HG03565 (cell line): Measurements from ENCODE around the gene LRRC4.

Source experiments
- ATAC-seq: cut with Tn5 transposase; IDR thresholded peaks from one replicate; pipeline ENCODE4 v1.9.1; 2021; ENCODE audit warnings: mild to moderate bottlenecking, moderate library complexity; ENCODE audit not compliant: unreplicated experiment

LRRC4 gene

DNA sequence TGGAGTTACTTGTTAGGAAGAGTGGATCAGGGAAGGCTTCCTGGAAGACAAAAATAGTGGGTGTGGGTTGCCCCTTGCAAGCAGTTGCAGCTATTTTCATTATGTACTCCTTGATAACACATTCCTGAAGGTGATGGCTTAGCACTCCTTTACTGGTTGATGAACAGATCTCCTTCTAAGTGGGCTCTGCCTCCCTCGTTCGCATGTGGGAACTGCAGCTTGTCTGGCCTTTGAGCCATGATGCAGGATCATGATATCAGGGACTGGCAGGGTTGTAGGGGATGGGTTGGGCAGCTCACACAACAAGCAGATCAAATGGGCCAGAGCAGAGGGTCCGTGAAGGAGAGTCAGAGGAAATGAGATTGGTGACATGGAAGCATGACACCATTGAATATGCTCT is 28.8 kb upstream of the LRRC4 start:
- no peak for ATAC-seq

DNA sequence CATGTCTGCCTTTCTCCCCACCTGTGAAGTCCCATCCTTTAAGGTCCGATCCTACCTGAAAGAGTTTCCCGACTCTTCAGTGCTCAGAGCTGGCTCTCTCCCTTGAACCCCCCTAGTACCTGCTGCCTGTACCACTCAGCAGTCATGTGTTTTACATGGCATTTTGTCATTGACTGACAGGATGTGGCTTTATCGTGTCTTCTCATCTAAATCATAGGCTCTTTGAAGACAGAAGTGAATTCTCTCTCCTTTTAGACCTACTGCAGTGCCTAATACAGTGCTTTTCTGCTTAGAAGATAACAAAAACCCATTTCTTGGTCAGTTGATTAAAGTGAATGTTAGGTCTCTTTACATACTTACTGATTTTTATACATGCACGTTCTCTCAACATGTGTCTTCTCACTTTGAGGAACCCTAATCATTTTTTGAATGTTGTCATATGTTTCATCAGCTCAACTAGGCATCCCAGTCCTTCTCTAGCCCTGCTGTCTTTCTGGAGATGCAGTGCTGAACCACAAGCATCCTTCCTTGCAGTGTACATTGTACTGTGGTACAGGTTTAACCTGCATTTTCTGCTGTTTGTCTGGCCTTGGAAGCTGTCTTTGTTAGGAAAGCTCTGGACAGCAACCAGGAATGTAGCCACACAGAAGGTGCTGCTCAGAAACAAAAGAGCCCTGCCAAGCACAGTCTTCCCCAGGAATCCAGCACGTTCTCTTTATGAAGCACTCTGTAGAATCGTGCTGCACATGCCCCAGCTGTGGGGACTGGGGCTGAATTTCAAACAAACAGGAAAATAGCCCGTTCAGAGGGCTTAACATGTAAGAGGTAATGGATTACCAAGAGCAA is 28.1 kb upstream of the LRRC4 start:
- no peak for ATAC-seq

DNA sequence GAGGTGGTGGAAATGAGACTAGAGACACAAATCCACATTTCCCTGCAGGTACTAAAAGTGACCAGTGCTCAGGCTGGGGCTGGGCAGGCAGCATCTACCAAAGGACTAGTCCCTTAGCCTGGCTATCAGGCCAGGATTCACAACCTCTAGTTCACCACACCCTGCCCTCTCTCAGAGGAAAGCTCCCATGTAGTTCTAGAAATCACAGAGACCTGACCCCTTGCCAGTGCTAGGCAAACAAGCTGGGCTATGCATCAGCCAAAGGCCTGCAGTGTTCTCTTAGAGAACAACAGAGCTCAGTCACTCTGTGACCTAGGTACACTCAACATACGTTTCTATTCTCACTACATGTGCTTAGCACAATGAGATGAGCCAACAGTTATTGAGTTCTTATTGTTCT is 26.7 kb upstream of the LRRC4 start:
- ATAC-seq, result no peak

DNA sequence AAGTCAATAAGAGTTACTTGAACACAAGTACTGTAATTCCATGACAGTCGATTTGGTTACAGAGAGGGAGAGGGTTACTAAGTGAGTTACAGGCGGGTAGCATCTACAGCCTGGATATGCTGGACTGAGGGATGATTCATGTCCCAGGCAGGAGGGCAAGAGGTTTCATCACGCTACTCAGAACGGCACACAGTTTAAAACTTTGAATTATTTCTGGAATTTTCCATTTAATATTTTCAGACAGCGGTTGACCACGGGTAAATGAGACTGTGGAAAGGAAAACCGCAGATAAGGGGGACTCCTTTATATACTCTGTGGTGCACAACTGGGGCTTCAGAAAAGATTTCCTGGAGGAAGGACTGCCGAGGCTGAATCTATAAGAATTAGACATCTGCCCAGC is 25.7 kb upstream of the LRRC4 start:
- no peak for ATAC-seq

DNA sequence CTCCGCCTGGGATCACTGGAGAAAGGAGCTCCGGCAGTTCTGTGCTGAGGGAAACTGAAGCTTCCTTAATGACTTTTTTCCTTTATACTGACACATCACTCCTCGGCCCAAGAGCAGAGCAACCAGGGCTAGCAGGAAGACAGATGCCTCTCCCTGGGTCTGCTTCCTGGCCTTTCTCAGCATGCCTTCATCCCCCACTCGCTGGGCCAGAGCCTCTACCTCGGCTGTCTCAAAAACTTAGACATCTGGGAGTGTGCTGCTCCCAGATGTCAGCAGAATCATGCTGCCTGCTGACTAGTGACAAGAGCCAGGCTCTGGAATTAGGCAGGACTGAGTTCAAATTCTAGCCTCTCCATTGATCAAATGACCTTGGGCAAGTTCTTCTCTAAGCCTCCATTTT is 24.4 kb upstream of the LRRC4 start:
- ATAC-seq, result no peak

DNA sequence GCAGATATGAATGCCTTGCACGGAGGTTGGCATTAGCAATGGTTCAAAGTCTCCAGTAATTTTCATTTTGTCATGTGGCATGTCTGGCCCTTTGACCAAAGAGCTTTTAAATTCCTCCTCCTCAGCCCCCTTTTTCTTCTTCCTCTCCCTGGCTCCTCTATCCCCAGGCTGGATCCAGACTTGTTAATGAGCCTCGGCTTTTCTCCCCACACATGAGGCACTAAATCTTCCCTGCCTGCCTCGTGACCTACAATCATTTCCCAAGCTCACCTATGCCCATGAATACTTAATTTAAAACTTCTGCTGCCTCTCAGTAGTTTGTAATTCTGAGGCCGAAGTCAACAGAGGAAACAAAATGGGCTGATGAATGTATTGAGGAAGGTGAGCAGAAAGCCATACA is 23.3 kb upstream of the LRRC4 start:
- no peak for ATAC-seq

DNA sequence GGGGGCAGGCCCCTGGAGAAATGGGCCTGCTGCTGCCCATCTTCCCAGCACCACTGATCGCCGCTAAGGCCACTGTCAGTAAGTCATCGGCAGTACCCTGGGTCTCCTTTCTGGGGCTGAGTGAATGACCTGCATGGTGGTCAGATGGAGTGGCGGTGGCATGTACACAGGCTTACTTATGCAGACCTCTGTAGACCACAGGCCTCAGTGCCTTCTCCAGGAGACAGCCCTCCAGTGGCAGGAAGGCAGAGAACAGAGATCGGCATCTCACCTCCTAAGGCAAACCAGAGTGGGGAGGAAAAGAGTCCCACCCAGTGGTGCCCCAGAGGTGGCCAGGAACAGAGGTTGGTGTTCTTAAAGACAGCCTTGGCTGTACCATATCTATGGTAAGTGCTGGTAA is 22.8 kb upstream of the LRRC4 start:
- ATAC-seq, result no peak

DNA sequence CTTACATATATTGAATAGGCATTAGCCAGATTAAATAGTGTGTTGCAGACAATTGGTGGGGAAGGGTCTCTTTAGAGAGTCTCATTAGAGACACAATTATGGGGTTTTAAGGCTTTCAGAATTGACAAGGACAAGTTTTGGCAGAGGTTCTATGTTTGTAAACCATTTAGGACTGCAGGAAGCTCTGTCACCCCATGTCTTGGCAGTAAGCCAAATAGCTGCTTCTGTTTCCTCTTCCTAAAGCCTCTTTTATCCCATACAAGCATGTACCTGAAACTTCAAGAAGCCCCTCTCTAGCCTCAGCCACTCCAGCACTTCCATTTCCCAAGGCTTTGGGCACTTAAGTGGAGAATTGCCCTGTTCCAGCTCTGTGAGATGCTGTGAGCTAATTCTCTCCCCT is 21.8 kb upstream of the LRRC4 start:
- no peak for ATAC-seq

DNA sequence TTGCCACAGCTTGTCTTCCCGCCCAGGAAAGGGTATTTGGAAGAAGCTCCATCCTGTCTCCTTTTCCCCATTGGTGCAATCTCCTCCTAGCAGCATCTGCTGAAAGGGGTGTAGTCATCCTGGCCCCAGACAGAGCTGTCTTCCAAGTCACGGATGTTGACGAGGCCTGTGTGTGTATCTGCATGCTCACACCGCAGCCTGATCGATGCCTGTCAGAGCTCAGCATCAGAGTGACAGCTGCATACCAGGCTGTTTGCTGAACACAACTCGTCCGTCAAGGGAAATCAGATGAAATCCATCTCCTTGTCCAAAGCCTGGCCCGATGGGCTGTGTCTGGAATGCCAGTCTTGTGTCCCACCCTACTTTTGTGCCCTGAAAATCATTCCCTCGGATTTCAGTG is 21.2 kb upstream of the LRRC4 start:
- ATAC-seq, result no peak

DNA sequence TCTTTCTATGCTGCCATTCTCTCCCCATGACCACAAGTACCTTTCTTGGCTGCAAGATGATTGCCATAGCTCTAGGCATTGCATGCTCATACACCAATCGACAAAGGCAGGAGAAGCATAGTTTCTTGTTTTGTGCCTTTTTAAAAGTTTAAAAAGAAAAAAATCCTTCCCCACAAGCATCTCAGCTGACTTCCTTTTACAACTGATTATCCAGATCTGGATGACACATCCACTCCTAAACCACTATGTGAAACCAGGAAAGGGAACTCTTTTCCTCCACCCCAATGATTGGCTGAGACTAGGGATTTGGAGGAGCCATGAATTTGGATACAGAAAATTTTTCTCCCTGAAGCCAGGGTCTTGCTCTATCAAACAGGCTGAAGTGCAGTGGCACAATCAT is 14.5 kb upstream of the LRRC4 start:
- ATAC-seq, result no peak

DNA sequence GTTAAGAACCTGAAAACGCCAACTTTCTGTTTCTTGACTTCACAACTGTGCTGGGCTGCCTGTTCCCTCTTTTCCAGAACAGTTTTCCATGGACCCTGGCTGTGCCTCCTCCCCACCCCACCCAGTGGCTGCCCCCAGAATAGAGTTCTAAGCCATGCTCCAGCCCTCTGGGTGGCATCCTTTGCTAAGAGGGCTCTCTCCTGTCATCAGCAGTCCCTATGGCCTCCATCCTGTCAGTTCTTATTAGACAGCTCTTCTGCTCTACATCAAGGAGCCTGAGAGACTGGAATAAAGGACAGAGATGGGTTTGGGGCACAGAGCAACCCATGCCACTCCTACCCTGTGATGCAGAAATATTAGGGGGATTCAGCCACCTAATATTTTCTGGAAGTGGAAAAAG is 13.9 kb upstream of the LRRC4 start:
- ATAC-seq, result no peak

DNA sequence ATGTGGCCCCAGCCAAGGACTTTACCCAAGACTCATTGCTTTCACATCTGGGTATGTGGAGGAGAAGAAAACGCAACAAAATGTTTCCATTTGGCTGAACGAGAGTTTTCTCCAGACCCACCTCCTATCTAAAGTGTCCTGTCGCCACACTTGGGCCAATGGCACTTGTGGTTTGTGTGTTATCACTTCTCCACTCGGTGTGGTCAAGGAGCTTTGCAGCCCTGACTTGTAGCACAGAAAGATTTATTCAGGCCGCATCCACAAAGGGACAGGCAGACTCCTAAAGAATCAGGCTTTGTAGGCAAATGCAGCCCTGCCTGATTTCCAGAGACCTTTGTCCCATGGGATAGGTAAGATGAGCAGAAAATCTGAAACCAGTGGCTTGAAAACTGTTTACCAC is 12.8 kb upstream of the LRRC4 start:
- no peak for ATAC-seq

DNA sequence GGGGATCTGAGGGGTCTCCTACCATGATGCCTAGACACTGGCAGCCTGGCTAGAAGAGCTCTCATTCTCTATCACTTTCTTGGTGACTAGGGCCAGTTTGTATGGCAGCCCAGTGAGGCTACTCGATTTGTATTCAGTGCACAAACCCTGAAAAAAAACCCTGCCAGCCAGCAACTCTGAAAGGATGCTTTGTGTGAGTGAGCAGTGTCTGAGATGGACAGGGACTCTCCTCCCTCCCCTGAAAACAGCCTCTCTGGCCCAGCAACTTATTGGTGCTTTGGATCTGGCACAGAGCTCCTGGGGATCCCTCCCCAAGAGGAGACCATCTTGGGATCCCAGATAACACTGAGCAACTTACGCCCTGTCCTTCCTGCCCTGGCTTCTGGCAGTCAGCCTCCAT is 10.8 kb upstream of the LRRC4 start:
- no peak for ATAC-seq

DNA sequence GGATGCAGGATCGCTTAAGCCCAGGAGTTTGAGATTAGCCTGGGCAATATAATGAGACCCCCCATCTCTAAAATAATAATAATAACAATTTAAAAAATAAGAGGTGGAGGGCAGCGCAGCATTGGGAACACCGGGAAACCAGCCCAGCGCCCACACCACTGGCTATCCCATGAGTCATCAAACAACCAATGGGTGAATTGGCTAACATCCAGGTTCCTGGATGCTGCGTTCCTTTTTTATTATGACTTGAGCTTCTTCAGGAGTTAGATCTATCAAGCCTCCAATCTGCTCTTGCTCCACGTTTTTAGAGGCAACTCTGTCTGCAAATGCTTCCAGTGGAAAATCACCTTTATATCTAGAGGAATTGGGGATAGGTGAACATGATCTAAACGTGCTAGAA is 10.0 kb upstream of the LRRC4 start:
- ATAC-seq, result no peak

DNA sequence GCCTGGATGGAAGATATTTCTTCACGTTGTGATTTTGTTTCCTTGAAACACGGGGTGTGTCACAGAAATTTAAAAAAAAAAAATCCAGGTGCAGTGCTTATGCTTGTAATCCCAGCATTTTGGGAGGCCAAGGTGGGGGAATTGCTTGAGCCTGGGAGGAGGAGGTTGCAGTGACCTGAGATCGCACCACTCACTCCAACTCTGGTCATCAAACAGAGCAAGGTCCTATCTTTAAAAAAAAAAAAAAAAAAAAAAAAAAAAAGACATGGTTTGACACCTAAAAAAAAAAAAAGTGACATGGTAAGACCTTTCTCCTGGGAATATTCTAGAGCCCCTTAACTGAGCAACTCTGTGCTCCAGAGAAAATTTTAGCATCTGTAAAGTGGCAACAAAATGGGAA is 9.0 kb upstream of the LRRC4 start:
- ATAC-seq, result no peak

DNA sequence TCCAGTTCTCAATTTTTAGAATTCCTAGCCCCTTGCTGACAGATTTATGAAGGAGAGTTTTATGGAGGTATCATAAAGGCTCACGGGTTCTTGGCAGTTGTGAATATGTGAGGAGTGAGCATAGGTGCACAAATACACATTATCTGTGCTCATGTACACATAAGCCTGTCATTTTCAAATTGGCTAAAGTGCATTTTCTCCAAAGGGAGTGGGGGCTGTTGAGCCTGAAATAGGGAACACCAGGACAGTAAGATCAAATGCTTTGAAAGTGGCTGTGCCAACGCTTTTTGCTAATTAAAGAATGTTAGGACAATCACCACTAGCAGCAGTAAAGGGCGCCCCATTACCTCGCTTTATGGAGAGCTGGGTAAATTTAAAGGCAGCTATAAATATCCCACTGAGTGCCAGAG is 8.3 kb upstream of the LRRC4 start:
- ATAC-seq, result no peak

DNA sequence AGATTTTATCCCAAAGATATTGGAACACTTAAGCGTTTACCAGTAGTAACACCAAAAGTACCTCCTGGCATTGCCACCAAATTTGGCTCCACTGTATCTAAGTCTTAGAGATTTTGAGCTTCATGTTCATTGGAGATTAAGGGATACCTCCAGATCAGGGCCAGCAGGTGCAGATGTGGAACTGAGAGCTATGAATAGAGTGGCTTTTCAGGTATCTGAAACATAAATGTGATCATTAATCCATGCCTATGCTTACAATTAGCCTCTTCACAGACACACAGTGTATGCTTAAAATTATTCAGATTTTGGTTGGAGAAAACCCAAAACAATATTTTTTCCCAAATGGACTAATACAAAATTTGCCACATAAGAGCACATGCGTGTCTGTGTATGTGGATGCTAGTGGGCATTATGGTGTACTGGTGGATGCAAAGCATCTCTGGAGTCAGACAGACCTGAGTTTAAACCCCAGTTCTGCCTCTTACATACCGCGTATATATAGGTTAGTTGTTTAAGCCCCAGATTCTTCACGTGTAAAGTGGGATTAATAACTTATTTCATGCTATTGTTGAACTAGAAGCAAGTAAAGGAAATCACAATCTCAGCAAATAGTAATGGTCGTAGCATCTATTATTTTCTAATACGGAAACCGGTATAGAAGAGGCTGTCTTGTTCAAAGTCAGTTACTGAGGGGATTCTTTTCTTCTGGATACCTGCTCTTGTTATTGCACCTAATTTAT is 6.8 kb upstream of the LRRC4 start:
- no peak for ATAC-seq

DNA sequence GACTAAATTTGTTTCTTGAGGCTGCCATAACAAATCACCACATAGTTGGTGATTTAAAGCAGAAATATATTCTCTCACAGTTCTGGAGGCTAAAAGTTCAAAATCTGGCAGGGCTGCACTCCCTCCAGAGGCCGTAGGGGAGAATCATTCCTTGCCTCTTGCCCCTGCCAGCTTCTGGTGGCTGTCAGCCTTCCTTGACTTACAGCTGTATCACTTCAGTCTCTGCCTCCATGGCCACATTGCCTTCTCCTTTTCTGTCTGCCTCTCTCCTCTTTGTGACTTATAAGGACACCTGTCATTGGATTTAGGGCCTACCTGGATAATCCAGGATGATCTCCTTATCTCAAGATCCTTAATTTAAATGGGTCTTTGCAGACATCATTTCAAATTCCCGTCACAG is 5.8 kb upstream of the LRRC4 start:
- ATAC-seq, result no peak

DNA sequence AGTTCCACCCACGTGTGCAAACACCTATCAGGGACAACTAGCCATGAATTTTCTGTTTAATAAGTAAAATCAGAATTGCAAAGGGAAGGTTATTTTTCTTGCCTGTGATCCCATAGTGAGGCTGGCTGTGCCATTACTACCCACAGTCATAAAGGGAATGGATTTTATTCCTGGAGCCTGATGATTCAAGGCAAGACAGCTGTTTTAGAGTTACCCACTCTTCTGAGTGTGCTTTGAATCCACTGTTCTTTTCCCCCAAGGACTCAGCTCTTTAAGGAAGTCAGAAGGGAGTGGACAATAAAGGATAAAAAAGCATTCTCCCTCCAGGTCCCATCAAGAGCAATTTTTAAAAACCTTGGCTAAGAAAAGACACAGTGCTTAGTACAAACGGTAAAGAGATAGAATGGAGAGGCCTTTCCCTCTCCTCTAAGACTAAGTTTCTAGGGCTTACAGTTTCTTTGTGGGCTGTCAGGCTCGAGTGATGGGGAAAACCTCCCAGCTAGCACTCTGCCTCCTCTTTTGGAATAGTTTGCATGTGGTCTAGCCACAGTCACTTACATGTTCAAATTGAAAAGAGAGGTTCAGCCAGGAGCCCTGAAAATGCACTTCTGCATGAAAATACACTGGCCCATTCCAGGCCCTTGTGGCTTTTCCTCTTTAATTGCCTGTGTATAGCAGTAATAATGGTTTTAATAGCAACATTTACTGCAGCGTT is 5.1 kb upstream of the LRRC4 start:
- peak; percentile 57 for ATAC-seq

DNA sequence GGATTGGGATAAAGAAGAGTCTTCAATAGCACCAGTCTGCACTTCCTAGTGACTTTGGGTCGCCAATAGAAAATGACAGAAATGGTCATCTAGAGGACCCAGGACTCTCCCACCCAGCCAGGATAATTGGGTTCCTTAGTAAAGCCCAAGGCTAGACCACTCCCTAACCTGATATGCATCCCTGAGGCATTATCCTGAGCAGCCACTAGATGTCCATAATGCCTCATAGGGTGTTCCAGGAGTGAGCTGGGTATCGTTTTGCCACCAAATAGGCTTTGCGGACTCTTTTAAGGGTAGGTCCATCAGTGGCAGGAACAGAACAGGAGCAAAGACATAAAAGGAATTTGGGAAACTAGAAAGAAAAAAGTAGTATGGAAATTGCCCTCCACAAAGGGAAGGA is 4.5 kb upstream of the LRRC4 start:
- ATAC-seq, result no peak

DNA sequence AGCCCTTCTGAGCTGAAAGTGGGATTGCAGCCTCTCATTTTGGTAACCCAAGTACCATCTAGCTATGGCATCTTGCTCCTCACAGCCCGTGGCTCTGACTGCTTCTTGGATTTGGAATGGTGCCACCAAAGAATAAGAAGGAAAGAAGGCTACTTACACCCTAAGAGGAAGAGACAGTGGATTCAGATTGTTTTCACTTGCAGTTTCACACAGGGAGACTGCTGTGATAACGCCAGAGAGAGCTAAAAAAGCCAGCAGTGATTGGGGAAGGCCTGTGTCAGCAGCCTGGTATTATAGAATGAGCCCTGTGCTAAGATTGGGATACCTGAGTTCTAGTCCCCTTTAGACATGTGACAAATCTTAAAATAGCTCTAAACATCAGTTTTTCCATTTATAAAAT is 3.6 kb upstream of the LRRC4 start:
- ATAC-seq, result no peak

DNA sequence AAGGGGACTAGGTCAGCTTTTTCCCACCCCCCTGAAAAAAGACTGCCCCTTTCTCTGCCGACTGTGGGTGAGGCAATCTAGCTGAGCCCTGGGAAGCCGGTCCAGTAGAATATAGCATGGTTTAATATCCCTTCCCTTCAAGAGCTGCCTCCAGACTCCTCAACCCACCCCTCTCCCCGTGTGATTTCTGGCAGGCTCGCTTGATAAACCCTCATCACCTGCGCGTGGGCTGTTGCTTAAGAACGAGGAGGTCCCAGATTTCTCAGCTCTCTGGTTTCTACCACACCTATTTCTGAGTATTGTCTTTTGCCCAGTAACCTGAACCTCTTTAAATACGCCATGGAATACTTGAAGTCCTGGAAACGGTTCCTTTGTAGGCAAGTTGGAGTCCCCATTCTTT is 2.0 kb upstream of the LRRC4 start:
- ATAC-seq, result no peak
